ENCODE results near the gene GEMIN4.
"Not testable (repeated sequence)": the region's sequence is repeated elsewhere in the genome, so short reads cannot be mapped to it uniquely, and the experiment has no call there.

Gene GEMIN4

DNA sequence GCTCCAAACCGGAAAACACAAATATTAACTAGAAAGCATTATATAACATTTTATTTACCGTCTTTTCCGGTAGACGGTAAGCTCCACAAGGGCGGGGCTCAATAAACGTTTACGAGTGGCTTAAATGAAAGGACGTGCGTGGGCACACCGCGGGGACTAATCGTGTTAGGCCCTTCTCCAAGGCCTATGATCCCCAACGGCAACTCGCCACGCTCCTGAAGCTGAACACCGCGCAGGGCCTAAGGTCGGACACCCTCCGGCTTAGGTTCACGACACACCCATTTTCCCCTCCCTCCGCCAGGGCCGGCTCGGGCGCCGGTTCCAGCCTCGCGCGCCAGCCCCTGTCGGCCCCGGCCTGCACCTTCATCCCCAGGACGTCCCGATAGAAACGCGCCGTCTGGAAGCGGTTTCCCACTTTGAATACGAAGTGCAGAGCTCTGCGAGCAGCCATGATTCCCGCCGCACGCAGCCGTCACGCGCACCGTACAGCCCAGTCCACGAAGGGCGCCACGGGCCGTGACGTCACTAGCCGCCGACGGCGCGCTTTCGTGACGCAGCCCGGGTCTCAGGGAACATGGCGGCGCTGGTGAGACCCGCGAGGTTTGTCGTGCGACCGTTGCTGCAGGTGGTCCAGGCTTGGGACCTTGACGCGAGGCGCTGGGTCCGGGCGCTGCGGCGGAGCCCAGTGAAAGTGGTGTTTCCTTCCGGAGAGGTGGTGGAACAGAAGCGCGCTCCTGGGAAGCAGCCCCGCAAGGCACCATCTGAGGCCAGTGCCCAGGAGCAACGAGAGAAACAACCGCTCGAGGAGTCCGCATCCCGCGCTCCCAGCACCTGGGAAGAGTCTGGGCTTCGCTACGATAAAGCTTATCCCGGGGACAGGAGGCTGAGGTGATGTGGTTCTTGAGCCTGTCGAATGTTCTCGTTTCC lies 30.0 kb upstream of the GEMIN4 start, which contains the start of the genes GLOD4 and MRM3:
Gene GLOD4 (minus strand): TSS at position 476 of the 927 bp plus-strand sequence. CDS start 25 bp downstream, at position 451.
Gene MRM3 (plus strand): TSS at position 549 of the 927 bp plus-strand sequence. CDS start 26 bp downstream, at position 575.
- peak; percentile 57 for DNase-seq (ENCODE audit: low spot score)
- FAIRE-seq, result no peak

DNA sequence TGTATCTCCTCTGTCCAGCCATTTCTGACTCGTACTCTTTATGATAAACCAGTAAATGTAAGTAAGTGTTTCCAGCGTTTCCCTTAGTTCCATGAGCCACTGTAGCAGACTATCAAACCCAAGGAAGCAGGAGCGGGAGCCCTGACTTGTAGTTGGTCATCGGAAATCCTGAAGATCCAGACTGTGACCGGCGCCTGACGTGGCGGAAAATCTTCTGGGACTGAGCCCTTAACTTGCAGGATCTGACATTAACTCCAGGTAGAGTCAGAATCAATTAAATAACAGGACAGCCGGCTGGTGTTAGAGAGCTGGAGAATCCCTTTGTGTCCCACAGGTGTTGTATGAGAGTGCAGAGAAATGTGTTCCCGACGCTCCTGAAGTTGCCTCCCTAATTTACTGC lies 26.0 kb upstream of the GEMIN4 start:
- no peak for FAIRE-seq

DNA sequence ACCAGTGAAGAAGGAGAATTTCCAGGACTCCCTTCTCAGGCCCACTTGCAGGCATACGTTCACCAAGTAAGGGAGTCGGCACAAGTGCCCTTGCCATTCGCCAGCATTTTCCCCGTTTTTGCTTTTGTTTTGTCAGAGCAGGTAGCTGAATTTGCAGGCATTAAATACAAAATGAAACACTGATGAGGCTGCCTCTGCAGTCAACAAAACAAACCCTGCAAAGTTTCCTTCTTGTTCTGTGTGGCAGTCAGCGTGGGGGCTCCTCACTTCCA lies 22.2 kb upstream of the GEMIN4 start:
- FAIRE-seq, result no peak
- no peak for DNase-seq (ENCODE audit: low spot score)

More for the DNA sequence above, 26.0 kb upstream of the GEMIN4 start:
- no peak for DNase-seq (ENCODE audit: low spot score)

DNA sequence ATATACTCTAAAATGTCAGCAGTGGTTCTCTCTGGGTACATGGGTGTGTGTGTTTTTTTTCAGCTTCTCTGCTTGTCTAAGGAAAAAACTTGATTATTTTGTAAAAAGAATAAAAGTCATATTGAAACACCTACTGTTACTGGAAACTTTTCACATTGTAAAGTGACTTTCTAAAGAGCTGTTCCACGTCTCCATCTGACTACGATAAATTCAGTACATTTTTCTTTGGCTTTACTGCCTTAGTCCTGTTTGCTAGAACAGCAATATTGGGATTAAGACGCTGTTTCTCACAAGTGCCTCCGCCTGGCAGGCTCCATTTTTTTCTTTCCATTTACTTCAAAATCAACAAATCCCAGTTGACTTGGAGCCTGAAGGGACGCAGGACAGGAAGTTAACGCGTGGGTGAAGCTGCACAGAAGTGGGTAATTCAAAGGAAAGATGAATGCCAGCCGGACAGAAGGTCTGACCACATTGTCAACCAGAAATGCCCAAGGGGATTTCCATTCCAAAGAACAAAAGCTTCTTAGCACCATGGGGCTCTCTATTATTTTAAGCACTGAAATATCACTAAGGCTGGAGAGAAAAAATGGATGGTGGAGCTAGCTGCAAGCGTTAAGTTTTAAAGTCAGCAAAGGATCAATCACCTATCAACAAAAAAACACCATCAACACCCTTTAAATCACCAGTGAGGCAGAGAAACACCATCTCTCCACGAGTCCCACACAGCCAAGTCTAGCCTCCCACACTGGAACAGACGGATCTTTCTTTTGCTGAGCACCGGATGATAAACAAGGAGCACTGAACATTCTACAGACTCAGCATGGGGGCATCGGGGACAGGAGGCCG lies 21.6 kb upstream of the GEMIN4 start:
- no peak for FAIRE-seq
- no peak for DNase-seq (ENCODE audit: low spot score)

DNA sequence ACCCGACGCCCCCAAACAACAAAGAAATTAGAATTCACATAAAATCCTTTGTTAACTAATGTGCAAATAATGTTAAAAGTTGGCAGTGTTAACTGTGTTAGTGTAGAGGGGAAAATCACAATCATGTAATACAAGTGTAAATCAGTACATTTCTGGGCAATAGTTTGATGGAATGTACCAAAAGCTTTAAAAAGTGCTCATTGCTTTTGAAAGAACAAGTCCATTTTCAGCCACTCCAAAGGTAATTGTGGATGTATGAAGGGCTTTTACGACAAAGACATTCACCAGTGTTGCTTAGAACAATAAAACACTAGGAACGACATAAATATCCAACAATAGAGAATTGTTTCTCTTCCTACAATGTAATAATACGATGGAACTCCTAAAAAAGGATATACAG lies 21.0 kb upstream of the GEMIN4 start:
- FAIRE-seq (no peak), DNase-seq (ENCODE audit: low spot score) (no peak)

DNA sequence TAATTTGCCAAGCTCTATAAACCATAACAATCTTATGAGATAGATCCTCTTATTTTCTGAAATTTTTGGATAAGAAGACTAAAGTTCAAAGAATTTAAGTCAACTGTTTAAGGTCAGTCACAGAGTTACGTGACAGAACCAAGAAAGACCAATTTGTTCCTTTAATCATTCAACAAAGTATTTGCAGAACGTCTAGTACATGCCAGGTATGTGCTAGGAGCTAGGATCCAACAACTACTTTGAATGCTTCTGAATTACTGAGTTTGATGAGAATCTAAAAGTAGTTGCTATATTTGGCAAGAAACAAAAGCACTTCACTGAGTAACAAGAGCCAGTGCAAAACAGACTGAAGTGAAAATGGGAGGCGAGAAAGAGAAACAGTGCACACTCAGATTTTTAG lies 15.0 kb upstream of the GEMIN4 start:
- DNase-seq (ENCODE audit: low spot score) (no peak), FAIRE-seq (no peak)

DNA sequence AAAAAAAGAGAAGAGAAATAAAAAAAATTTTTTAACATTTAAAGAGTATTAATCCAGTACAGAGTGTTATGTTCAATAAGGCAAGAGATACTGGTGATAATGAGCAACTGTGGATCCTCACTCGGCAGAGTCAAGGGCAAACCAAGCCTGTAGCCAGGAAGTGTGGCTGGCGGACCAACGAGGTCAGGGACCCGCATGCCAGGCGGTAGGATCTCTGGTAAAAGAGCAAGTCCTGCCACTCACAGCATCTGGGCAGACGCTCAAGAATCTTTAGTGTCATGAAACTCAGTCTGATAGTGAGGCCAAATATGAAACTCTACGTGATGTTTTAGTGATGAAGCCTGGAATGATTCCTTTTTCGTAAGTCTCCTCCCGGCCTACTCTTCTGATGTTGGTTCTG lies 8.3 kb upstream of the GEMIN4 start:
- FAIRE-seq, result no peak
- DNase-seq (ENCODE audit: low spot score), result no peak

DNA sequence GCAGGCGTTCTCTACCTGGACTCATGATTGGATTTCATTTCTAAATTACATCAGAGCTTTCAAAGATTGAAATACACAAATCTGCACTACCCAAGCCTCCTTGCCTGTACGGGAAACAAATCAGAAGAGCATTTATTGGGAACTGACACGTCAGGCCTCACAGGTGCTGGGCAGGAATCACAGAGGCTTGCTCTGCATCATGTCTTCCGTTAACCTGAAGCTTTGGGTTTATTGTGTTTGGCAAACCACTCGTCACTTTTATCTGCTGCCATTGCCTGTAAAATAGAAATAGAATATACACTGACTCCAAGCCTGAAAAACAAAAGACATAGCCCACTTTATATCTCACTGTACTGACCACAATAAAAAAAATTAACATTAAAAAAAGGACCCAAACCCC lies 7.9 kb upstream of the GEMIN4 start:
- FAIRE-seq, result no peak
- no peak for DNase-seq (ENCODE audit: low spot score)

DNA sequence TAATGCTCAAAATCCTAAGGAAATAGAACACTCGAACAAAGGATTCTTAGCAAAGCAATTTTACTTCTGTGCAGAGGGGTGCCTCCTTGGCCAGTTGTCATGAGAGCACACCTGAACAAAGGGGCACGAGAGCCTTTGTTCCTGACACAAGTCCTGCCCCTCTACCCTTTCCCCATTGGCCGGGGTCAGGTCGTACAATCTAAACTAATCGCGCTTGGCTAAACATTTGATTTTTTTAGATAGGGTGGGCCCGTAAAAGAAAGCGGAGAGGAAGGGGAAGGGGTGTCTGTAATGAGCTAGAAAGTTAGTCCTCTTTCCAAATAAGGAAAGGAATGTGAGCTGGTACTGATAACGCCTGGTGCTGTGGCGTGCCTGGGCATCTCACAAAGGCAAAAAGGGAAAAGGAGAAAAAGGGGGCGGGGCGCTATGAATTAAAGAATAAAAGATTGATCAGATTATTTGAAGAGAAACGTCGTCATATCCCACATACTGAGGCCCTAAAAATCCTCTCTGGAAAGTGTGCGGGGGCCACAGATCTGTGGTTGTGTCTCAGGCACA lies 4.0 kb upstream of the GEMIN4 start:
- FAIRE-seq; DNase-seq (ENCODE audit: low spot score): not testable (repeated sequence)

DNA sequence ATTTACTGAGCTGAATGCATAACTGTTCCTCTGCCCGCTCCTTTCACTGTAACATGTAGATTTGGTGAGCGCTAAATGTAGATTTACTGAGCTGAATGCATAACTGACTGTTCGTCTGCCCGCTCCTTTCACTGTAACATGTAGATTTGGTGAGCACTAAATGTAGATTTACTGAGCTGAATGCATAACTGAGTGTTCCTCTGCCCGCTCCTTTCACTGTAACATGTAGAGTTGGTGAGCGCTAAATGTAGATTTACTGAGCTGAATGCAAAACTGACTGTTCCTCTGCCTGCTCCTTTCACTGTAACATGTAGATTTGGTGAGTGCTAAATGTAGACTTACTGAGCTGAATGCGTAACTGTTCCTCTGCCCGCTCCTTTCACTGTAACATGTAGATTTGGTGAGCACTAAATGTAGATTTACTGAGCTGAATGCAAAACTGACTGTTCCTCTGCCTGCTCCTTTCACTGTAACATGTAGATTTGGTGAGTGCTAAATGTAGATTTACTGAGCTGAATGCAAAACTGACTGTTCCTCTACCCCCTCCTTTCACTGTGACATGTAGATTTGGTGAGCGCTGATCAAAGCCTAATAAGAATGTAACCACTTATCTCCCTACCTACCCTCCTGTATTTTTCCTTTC lies 3.4 kb upstream of the GEMIN4 start:
- not testable (repeated sequence) for FAIRE-seq; DNase-seq (ENCODE audit: low spot score)

DNA sequence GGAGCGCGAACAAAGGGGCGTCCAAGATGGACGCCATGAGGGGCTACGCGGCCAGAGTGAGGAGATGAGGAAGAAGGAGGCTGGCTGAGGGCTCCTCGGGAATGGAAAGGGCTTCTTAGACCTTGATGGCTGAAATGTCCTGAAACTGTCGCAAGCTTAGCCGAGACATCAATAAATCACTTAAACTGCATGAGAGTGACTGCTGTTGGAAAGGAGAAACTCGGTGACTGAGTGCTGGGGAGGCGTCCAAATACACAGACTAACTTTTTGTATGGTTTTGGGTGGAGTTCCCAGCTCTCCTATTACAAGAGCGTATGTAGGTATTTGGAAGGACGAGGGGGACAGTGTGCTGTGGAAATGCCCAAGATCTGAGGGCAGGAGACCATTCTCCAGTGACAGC lies 1.4 kb upstream of the GEMIN4 start:
- DNase-seq (ENCODE audit: low spot score) (no peak), FAIRE-seq (no peak)

DNA sequence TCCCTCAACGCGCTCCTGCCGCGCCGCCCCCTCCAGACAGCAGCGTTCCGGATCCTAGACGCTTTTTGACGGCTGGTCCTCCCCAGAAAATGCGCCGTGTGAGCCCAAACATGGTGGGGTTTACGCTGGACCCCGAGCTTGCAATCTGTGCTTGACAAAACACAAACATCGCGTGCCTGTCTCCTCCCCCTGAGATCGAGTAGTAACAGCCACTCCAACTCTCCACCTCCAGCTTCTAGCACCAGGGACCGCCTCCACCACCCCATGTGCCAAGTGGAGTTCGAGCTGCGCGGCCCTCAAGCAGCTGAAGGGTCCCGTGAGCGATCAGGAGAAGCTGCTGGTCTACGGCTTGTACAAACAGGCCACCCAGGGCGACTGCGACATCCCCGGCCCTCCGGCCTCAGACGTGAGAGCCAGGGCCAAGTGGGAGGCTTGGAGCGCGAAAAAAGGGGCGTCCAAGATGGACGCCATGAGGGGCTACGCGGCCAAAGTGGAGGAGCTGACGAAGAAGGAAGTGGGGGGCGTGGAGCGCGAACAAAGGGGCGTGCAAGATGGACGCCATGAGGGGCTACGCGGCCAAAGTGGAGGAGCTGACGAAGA lies 656 bp upstream of the GEMIN4 start:
- FAIRE-seq (no peak), DNase-seq (ENCODE audit: low spot score) (no peak)

DNA sequence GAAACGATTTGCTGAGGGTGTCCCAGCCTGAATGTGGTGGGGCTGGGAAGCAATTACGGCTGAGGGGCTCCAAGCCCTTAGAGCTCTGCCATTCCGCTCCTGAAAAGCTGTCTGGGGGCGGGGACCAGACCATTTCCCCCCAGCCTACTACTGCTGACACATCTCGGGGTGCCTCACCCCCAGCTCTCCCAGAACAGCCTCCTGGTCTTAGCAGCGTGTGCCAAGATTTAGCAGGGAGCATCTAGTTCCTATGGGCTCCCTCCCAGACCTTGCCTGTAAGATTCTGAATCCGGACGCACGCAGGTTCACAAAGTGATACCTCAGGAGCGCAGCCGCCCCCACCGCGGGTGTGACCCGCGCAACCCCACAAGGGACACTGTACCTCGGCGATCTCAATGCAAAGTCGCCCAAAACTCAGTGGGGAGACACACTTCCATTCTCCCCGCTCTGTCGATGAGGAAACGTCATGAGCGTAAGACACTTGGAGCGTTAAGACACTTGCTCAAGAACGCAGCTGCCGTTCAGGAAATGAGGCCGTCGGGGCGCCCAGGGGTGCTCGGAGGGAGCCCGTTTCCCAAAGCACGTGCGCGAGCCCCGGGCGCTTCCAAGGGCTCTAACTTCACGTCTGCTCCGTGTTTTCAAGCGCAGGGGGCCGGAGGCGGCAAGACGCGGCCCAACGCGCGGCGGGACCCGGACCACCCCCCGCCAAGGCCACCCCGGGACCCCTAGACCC lies 629 bp downstream of the GEMIN4 start:
- FAIRE-seq (no peak), DNase-seq (ENCODE audit: low spot score) (no peak)

DNA sequence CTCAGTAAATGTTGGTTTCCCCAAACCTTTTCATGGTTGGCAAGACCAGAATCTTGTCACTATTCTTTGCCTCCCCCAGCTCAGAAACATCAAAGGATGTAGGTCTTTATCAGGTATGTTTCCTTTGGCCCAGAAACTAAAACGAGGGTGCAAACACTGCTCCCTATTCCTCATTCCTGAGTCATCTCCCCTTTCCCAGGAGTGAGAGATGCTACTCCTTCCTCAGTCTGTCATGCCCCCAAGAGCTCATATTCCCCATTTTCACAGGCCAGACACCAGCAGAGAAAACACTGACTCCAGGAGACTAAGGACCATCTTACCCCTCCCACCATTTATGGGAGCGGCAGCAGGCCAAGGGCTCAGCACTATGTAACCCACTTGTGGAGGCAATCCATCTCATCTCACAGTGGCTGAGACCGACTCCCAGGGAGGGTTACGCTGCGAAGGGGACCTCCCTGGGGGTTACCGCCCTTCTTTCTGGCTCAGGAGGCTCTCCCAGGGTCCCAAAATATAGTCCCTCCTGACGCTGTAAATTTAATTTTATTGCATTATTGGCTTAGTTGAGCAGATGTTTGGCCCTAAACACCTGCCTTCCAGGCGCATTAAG lies 1.5 kb downstream of the GEMIN4 start:
- DNase-seq (ENCODE audit: low spot score), result no peak
- FAIRE-seq, result no peak

DNA sequence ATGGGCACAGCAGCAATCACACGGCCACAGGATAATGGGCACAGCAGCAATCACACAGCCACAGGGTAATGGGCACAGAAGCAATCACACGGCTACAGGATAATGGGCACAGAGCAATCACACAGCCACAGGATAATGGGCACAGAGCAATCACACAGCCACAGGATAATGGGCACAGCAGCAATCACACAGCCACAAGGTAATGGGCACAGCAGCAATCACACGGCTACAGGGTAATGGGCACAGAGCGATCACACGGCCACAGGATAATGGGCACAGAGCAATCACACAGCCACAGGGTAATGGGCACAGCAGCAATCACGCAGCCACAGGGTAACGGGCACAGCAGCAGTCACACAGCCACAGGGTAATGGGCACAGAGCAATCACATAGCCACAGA lies 2.7 kb downstream of the GEMIN4 start:
- not testable (repeated sequence) for FAIRE-seq; DNase-seq (ENCODE audit: low spot score)

DNA sequence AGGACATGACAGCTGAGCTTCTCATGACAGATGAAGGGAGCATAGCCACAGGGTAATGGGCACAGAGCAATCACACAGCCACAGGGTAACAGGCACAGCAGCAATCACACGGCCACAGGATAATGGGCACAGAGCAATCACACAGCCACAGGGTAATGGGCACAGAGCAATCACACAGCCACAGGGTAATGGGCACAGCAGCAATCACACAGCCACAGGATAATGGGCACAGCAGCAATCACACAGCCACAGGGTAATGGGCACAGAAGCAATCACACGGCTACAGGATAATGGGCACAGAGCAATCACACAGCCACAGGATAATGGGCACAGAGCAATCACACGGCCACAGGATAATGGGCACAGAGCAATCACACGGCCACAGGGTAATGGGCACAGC lies 3.5 kb downstream of the GEMIN4 start:
- DNase-seq (ENCODE audit: low spot score); FAIRE-seq: not testable (repeated sequence)

DNA sequence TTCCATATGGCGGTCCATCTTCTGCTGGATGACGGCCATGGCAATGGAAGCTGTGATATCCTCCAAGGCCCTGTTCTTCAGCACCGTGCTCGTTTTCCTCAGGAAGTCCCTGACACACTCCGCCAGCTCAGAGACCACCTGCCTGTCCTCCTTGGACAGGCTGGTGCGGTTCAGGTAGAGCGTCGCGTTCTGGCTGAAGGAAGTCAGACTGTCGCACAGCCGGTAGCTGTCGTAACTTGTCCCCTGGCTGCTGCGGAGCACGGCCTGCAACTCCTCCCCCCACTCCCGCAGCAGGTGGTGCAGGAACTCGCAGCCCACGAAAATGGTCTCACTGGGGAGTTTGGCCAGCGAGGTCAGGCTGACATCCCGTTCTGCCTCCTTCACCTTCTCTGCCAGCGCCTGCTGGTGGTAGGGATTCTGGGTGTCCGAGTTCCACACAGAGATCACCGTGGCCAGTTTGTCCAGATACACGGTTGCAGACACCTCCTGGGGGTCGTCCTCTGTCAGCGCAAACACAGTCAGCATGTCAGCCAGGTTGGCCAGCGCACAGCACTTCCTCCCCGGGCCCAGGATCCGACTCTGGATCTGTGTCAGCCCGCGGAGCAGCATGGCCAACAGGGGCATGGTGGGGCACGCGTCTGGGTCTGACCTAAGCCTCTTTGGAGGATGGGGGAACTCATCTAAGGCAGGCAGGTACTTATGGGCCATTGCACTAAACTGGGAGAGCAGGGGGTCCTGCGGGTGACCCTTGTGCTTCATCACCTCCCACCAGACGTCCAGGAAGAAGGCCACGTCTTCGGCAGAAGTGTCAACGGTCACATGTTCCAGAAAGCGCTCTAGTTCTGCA lies 5.1 kb downstream of the GEMIN4 start:
- no peak for FAIRE-seq
- no peak for DNase-seq (ENCODE audit: low spot score)

DNA sequence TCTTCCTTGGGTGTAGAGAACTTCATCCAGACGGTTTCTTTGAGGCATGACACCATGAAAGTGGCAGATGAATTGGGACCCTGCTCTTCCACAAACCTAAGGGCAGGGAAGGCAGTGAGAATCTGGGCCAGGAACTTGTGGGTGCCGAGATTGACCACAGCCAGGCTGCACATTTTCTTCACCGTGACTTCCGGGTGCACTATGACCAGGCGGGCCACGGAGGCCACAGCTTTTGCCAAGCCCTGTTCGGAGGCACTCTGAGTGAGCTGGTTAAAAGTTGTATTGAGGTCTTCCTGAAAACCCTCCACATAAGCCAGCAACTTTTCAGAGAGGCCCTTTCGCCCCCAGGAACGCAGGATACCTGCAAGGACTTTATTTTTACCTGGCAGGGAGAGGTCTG lies 5.9 kb downstream of the GEMIN4 start:
- FAIRE-seq, result no peak

DNA sequence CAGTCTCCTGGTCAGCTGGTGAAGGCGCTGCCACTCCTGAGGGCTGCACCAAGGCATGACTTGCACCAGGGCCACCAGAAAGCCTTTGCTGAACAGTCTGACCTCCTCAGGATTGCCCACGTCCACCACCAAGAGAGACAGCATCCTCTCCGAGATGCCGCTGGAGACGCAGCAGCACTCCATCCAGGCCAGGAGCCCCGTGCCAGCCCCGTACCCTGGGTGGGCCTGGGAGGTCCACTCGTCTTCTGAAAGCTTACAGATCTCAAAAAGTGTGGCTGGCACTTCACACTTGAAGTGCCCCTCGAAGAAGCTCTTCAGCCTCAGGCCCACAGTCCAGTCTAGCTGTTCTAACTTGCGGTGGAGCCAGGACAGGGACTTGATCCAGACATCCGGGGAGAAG lies 6.7 kb downstream of the GEMIN4 start:
- FAIRE-seq (no peak), DNase-seq (ENCODE audit: low spot score) (no peak)

More for the DNA sequence above, 5.9 kb downstream of the GEMIN4 start:
- no peak for DNase-seq (ENCODE audit: low spot score)

Data from RCC 7860 (cell line).